ENCODE results near the gene BUB1B. TPM values are rescaled to one million over a fixed set of nuclear protein-coding genes. Genes with fewer than 3 reads are reported as not detected.

Gene BUB1B
- total RNA-seq, 1 donor, result 2.2 TPM

- H3K79me2 ChIP-seq (ENCODE audit: insufficient read depth, low read length), result no peaks in the 10 kb centered on the region
- no peak overlapping the region for H3K27ac ChIP-seq (ENCODE audit: low read depth, low read length)
- H3K4me3 ChIP-seq (ENCODE audit: insufficient read depth, low read length), result no peak overlapping the region
- H3K4me1 ChIP-seq (ENCODE audit: insufficient read depth, low read length), result peaks cover 4% of the 10 kb centered on the region
- peaks cover 11% of the 10 kb centered on the region for H3K27me3 ChIP-seq (ENCODE audit: insufficient read depth, low read length)
- H3K9me3 ChIP-seq (ENCODE audit: low read depth, low read length), result no peaks in the 10 kb centered on the region
- no peaks in the 10 kb centered on the region for H3K36me3 ChIP-seq (ENCODE audit: insufficient read depth, low read length)
- TF ChIP-seq, protein P1, sequence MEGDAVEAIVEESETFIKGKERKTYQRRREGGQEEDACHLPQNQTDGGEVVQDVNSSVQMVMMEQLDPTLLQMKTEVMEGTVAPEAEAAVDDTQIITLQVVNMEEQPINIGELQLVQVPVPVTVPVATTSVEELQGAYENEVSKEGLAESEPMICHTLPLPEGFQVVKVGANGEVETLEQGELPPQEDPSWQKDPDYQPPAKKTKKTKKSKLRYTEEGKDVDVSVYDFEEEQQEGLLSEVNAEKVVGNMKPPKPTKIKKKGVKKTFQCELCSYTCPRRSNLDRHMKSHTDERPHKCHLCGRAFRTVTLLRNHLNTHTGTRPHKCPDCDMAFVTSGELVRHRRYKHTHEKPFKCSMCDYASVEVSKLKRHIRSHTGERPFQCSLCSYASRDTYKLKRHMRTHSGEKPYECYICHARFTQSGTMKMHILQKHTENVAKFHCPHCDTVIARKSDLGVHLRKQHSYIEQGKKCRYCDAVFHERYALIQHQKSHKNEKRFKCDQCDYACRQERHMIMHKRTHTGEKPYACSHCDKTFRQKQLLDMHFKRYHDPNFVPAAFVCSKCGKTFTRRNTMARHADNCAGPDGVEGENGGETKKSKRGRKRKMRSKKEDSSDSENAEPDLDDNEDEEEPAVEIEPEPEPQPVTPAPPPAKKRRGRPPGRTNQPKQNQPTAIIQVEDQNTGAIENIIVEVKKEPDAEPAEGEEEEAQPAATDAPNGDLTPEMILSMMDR (IDR thresholded peaks at IDR 0.05; ENCODE audit: extremely low read depth, low read depth, low read length), result no peak
- DNase-seq (ENCODE audit: insufficient read length, low spot score, missing footprints), result peak; percentile 53
- no peak overlapping the region for H3K4me2 ChIP-seq (ENCODE audit: insufficient read depth, low read length)
- no peak overlapping the region for H2AFZ ChIP-seq (ENCODE audit: low read length)
- no peaks in the 10 kb centered on the region for H4K20me1 ChIP-seq (ENCODE audit: insufficient read depth, low read length)
Observed at GRCh38 chr15:40245666-40246450, 85.0 kb downstream of the BUB1B start.

GRCh38 chr15:40246496-40247280 lies 85.8 kb downstream of the BUB1B start:
- Histone ChIP-seq H3K27me3 (ENCODE audit: insufficient read depth, low read length) (peaks cover 18% of the 10 kb centered on the region), H3K9me3 (ENCODE audit: low read depth, low read length) (no peaks in the 10 kb centered on the region), H3K4me2 (ENCODE audit: insufficient read depth, low read length) (no peak overlapping the region), H3K36me3 (ENCODE audit: insufficient read depth, low read length) (no peaks in the 10 kb centered on the region), H3K79me2 (ENCODE audit: insufficient read depth, low read length) (no peaks in the 10 kb centered on the region), H3K4me1 (ENCODE audit: insufficient read depth, low read length) (peaks cover 4% of the 10 kb centered on the region), H4K20me1 (ENCODE audit: insufficient read depth, low read length) (no peaks in the 10 kb centered on the region), H2AFZ (ENCODE audit: low read length) (no peak overlapping the region), H3K27ac (ENCODE audit: low read depth, low read length) (no peak overlapping the region), H3K4me3 (ENCODE audit: insufficient read depth, low read length) (no peak overlapping the region)
- DNase-seq (ENCODE audit: insufficient read length, low spot score, missing footprints), result peak; percentile 69
- TF ChIP-seq, protein P1 (IDR thresholded peaks at IDR 0.05; ENCODE audit: extremely low read depth, low read depth, low read length), result no peak

- H3K4me3 ChIP-seq (ENCODE audit: insufficient read depth, low read length), result no peak overlapping the region
- no peaks in the 10 kb centered on the region for H3K36me3 ChIP-seq (ENCODE audit: insufficient read depth, low read length)
- H2AFZ ChIP-seq (ENCODE audit: low read length), result no peak overlapping the region
- peaks cover 4% of the 10 kb centered on the region for H3K4me1 ChIP-seq (ENCODE audit: insufficient read depth, low read length)
- TF ChIP-seq, protein P1 (IDR thresholded peaks at IDR 0.05; ENCODE audit: extremely low read depth, low read depth, low read length), result no peak
- H3K27ac ChIP-seq (ENCODE audit: low read depth, low read length), result no peak overlapping the region
- H3K79me2 ChIP-seq (ENCODE audit: insufficient read depth, low read length), result no peaks in the 10 kb centered on the region
- H3K9me3 ChIP-seq (ENCODE audit: low read depth, low read length), result no peaks in the 10 kb centered on the region
- DNase-seq (ENCODE audit: insufficient read length, low spot score, missing footprints), result peak; percentile 83
- H3K4me2 ChIP-seq (ENCODE audit: insufficient read depth, low read length), result no peak overlapping the region
- H4K20me1 ChIP-seq (ENCODE audit: insufficient read depth, low read length), result no peaks in the 10 kb centered on the region
- H3K27me3 ChIP-seq (ENCODE audit: insufficient read depth, low read length), result peaks cover 26% of the 10 kb centered on the region
Observed at GRCh38 chr15:40247406-40247971, 86.6 kb downstream of the BUB1B start.

All from osteoblast (primary cell).